D721Med (cell line): ENCODE data around the gene ABL1.

Experiments used
- DNase-seq: peaks from one replicate; pipeline ENCODE4 v3.0.0; 2011; ENCODE audit warnings: low spot score; ENCODE audit not compliant: insufficient read length
- FAIRE-seq: peaks from 2 replicates; lab custom pipeline; 2011; peaks lifted over from hg19 to GRCh38; lab: Jason Lieb, UNC
- TF ChIP-seq, protein P1 (sequence below): IDR thresholded peaks from 2 replicates; pipeline ENCODE4 v1.5.1; 2012; ENCODE audit warnings: mild to moderate bottlenecking, control low read depth; ENCODE audit not compliant: insufficient read depth; ENCODE audit errors: missing control alignments

The ABL1 gene

GRCh38 chr9:130874783-130875182, 39.7 kb downstream of the ABL1 start:
- no peak for FAIRE-seq
- TF ChIP-seq, protein P1, sequence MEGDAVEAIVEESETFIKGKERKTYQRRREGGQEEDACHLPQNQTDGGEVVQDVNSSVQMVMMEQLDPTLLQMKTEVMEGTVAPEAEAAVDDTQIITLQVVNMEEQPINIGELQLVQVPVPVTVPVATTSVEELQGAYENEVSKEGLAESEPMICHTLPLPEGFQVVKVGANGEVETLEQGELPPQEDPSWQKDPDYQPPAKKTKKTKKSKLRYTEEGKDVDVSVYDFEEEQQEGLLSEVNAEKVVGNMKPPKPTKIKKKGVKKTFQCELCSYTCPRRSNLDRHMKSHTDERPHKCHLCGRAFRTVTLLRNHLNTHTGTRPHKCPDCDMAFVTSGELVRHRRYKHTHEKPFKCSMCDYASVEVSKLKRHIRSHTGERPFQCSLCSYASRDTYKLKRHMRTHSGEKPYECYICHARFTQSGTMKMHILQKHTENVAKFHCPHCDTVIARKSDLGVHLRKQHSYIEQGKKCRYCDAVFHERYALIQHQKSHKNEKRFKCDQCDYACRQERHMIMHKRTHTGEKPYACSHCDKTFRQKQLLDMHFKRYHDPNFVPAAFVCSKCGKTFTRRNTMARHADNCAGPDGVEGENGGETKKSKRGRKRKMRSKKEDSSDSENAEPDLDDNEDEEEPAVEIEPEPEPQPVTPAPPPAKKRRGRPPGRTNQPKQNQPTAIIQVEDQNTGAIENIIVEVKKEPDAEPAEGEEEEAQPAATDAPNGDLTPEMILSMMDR: no peak
- DNase-seq: no peak

DNA sequence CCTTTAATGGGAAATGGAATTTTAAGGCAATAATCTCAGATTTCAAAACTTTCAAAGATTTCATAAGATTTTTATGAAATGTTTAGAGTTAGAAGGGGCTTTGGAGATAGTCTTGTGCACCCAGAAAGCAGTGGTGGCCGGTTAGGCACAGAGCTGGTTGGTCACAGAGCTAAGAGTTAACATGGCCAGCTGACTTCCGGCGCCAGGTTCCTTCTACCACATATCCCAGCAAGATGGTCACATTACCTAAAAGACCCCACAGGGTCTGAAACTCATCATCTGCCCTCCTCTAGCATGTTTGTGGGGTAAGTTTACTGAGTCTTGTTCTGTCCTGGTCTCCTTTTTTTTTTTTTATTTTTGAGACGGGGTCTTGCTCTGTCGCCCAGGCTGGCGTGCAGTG, 42.2 kb downstream of the ABL1 start:
- no peak for FAIRE-seq
- TF ChIP-seq, protein P1: no peak
- no peak for DNase-seq

DNA sequence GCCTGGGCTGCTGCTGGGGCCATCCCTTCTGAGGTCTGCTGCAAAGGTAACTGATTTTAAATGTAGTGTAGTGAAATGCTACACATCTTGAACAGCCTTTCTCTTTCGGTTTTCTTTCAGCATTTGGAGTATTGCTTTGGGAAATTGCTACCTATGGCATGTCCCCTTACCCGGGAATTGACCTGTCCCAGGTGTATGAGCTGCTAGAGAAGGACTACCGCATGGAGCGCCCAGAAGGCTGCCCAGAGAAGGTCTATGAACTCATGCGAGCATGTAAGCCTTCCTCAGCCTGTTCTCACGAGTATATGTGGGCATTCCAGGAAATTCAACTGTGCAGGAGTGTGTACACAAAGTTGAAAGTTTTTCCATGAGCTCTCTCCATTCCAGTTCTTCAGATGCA, 43.2 kb downstream of the ABL1 start:
- FAIRE-seq (no peak), DNase-seq (no peak)
- TF ChIP-seq, protein P1: no peak

GRCh38 chr9:130879863-130880411, 44.9 kb downstream of the ABL1 start:
- TF ChIP-seq, protein P1: no peak
- FAIRE-seq (no peak), DNase-seq (no peak)

DNA sequence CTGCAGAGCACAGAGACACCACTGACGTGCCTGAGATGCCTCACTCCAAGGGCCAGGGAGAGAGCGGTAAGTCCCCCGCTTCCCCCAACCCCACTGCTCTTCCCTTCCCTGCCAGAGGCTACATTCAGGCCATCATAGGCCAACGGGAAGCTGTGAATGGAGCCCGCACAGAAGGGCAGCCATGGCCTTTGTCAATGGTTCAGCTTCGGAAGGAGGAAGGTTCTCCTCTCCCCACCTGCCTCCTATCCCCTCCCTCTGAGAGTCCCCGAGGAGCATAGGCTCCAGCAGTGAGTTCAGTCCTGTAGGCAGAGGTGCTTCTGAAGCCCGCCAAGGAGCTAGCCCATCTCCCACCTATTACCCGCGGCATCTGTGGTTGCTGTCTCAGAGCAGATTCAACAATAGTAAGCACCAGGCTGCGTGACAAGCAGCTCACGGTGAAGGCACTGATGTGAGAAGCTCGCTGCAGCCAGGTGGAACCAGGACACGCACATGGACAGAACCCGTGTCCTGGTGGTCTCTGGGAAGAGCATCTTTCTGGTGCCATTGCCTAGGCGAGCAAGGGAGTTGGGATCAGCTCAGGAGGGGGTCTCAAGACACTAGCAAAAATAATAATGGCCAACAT, 45.7 kb downstream of the ABL1 start:
- no peak for FAIRE-seq
- TF ChIP-seq, protein P1: no peak
- no peak for DNase-seq

GRCh38 chr9:130881516-130881915, 46.5 kb downstream of the ABL1 start:
- DNase-seq (no peak), FAIRE-seq (no peak)
- TF ChIP-seq, protein P1: no peak

- DNase-seq (no peak), FAIRE-seq (no peak)
- TF ChIP-seq, protein P1: no peak
These were observed 47.7 kb downstream of the ABL1 start for GRCh38 chr9:130882696-130883225.
